NT2/D1 (cell line): Measurements from ENCODE around the gene JMJD8.

Experiments used
- SUZ12 ChIP-seq: IDR thresholded peaks from 2 replicates; pipeline ENCODE4 v1.6.1; 2011; ENCODE audit not compliant: insufficient read length, insufficient read depth; ENCODE audit errors: extremely low read depth
- ZNF274 ChIP-seq: IDR thresholded peaks from 2 replicates; pipeline ENCODE4 v1.6.1; 2011; ENCODE audit warnings: mild to moderate bottlenecking, low read depth, low read length

GRCh38 chr16:719815-720446 lies 35.8 kb upstream of the JMJD8 start:
- no peak for TF ChIP-seq ZNF274
- TF ChIP-seq SUZ12, result no peak
